HAP-1 (cell line): ENCODE measurements around the gene EPHB4.
"Not testable (repeated sequence)": the region's sequence is repeated elsewhere in the genome, so short reads cannot be mapped to it uniquely, and the experiment has no call there.

ENCODE experiments used
- DNase-seq, 2 experiments: peaks; one replicate each; pipeline ENCODE4 v3.0.0-alpha.2; 2016 to 2020; ENCODE audit warnings: low spot score in 2 of 2
- H3K27me3 ChIP-seq: fragments of 250-450 bp; sonication (Bioruptor Pico); 2 replicates; pipeline ENCODE4 v1.5.1; 2020; ENCODE audit warnings: low read depth, mild to moderate bottlenecking, moderate library complexity
- H3K36me3 ChIP-seq: fragments of 250-450 bp; sonication (Bioruptor Pico); replicated peaks from 2 replicates; pipeline ENCODE4 v1.5.1; 2020; ENCODE audit warnings: mild to moderate bottlenecking
- H3K4me1 ChIP-seq: fragments of 250-450 bp; sonication (Bioruptor Pico); 2 replicates; pipeline ENCODE4 v1.5.1; 2020; ENCODE audit warnings: mild to moderate bottlenecking
- H3K4me3 ChIP-seq: fragments of 250-450 bp; sonication (Bioruptor Pico); 2 replicates; pipeline ENCODE4 v1.5.1; 2020; ENCODE audit warnings: mild to moderate bottlenecking, moderate library complexity
- H3K9me3 ChIP-seq: fragments of 250-450 bp; sonication (Bioruptor Pico); 2 replicates; pipeline ENCODE4 v1.5.1; 2020; ENCODE audit warnings: mild to moderate bottlenecking, moderate library complexity
- in situ Hi-C: fragments of 300-500 bp; cut with MboI; formaldehyde crosslinking; loops from 3 replicates; pipeline ENCODE4 v1.14.3; 2020; ENCODE audit warnings: low sequenced_read_pairs, inconsistent platforms, mixed read lengths

Gene EPHB4

GRCh38 chr7:100773491-100773890, 53.8 kb downstream of the EPHB4 start:
- no peak for DNase-seq
- in situ Hi-C loops = no loop called here
- Histone ChIP-seq H3K9me3 (no peaks in the 10 kb centered on the region), H3K27me3 (no peaks in the 10 kb centered on the region), H3K4me3 (no peak overlapping the region), H3K36me3 (no peaks in the 10 kb centered on the region), H3K4me1 (no peaks in the 10 kb centered on the region)

GRCh38 chr7:100768784-100769183, 58.5 kb downstream of the EPHB4 start:
- Histone ChIP-seq H3K27me3 (no peaks in the 10 kb centered on the region), H3K4me3 (no peak overlapping the region), H3K36me3 (no peaks in the 10 kb centered on the region), H3K9me3 (no peaks in the 10 kb centered on the region), H3K4me1 (no peaks in the 10 kb centered on the region)
- in situ Hi-C loops = no loop called here
- no peak for DNase-seq

DNA sequence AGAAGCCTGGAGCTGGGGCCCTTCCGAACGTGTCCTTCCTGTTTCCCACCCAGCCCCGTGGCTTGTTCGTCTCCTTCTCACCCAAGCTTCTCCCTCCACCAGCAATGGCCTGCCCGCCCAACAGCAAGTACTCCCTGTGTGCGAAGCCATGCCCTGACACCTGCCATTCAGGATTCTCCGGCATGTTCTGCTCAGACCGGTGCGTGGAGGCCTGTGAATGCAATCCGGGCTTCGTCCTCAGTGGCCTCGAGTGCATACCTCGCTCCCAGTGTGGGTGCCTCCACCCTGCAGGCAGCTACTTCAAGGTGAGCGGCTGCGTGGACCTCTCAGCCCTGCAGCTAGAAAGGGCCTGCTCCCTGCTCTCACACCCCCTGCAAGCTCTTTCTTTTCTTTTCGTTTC, 62.1 kb downstream of the EPHB4 start:
- DNase-seq = no peak
- H3K4me1 ChIP-seq = no peaks in the 10 kb centered on the region
- no peaks in the 10 kb centered on the region for H3K36me3 ChIP-seq
- no peaks in the 10 kb centered on the region for H3K9me3 ChIP-seq
- in situ Hi-C loops = no loop called here
- H3K4me3 ChIP-seq = no peak overlapping the region
- H3K27me3 ChIP-seq = no peaks in the 10 kb centered on the region

GRCh38 chr7:100764841-100765240, 62.5 kb downstream of the EPHB4 start:
- Histone ChIP-seq H3K4me1 (no peaks in the 10 kb centered on the region), H3K36me3 (no peaks in the 10 kb centered on the region), H3K27me3 (no peaks in the 10 kb centered on the region; the same call in 1 of the 2 replicates), H3K9me3 (no peaks in the 10 kb centered on the region), H3K4me3 (no peak overlapping the region)
- in situ Hi-C loops = no loop called here
- DNase-seq = no peak

- H3K36me3 ChIP-seq = no peaks in the 10 kb centered on the region
- no peaks in the 10 kb centered on the region; the same call in none of the 2 replicates for H3K27me3 ChIP-seq
- in situ Hi-C loops = no loop called here
- H3K4me1 ChIP-seq = no peaks in the 10 kb centered on the region
- H3K9me3 ChIP-seq = no peaks in the 10 kb centered on the region
- no peak for DNase-seq
- H3K4me3 ChIP-seq = no peak overlapping the region
Observed at GRCh38 chr7:100763556-100764140, 63.7 kb downstream of the EPHB4 start.

- H3K27me3 ChIP-seq, in situ Hi-C loops: not testable (repeated sequence)
Observed at GRCh38 chr7:100762841-100763240, 64.5 kb downstream of the EPHB4 start.

DNA sequence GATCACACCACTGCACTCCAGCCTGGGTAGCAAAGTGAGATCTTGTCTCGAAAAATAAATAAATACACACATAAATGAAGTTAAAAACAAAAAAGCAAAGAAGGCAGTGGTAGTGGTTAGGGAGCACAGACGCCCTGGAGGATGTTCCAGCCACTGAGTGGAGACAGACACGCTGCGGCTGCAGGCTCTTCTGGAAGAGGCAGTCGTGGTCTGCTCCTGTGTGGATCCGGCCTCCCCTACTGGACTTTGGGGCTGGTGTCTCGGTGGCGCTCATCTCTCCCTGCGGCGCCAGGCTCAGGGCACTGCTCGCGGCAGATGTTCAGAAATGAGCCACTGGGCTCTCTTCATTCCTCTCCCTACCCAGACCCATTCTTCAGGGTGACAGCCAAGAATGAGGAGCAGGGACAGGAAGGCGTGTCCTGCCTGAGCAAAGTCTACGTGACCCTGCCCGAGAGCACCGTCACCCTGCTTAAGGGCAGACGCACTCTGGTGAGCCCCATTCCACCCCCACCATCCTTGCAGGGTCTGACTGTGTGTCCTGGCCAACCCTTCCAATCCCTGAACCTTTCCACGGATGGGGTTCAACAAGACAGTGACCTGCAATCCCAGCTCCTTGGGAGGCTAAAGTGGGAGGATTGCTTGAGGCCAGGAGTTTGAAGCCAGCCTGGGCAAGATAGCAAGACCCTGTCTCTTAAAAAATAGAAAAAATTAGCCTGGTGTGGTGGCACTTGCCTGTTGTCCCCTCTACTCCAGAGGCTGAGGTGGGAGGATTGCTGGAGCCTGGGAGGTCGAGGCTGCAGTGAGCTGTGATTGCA, 67.8 kb downstream of the EPHB4 start:
- Histone ChIP-seq H3K4me3 (no peak overlapping the region), H3K9me3 (no peaks in the 10 kb centered on the region), H3K4me1 (no peaks in the 10 kb centered on the region), H3K36me3 (no peaks in the 10 kb centered on the region), H3K27me3 (no peaks in the 10 kb centered on the region; the same call in none of the 2 replicates)
- DNase-seq = no peak
- in situ Hi-C loops = no loop called here

More at GRCh38 chr7:100762841-100763240, 64.5 kb downstream of the EPHB4 start:
- DNase-seq, H3K9me3 ChIP-seq, H3K4me1 ChIP-seq, H3K36me3 ChIP-seq, H3K4me3 ChIP-seq: not testable (repeated sequence)

DNA sequence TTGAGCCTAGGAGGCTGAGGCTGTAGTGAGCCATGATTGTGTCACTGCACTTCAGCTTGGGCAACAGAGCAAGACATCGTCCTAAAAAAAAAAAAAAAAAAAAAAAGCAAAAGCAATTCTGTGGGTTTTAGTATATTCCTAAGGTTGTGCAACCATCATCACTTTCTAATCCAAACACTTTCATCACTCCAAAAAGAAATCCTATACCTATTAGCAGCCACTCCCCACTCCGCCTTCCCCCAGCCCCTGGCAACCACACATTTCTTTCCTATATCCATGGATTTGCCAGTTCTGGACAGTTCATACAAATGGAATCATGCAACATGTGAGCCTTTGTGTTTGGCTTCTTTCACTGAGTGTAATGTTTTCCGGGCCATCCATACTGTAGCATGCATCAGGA, 73.6 kb downstream of the EPHB4 start:
- H3K36me3 ChIP-seq = no peaks in the 10 kb centered on the region
- no peaks in the 10 kb centered on the region for H3K4me1 ChIP-seq
- no peak for DNase-seq
- no peak overlapping the region for H3K4me3 ChIP-seq
- no peaks in the 10 kb centered on the region for H3K9me3 ChIP-seq
- H3K27me3 ChIP-seq = peaks cover 4% of the 10 kb centered on the region; the same call in 1 of the 2 replicates
- in situ Hi-C loops = no loop called here

DNA sequence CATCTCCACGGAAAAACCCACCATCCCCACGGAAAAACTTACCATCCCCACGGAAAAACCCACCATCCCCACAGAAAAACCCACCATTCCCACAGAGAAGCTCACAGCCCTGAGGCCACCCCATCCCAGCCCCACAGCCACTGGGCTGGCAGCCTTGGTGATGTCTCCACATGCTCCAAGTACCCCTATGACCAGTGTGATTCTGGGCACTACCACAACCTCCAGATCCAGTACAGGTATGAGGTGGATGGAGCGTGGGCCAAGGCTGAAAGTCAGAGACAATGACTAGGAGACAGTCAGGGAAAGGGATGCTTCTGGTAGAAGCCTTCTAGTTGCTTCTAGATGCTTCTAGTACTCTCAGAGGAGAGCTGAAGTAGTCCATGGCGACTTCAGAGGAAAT, 74.3 kb downstream of the EPHB4 start:
- in situ Hi-C loops = no loop called here
- Histone ChIP-seq H3K4me1 (no peaks in the 10 kb centered on the region), H3K4me3 (no peak overlapping the region), H3K27me3 (peaks cover 4% of the 10 kb centered on the region; the same call in 1 of the 2 replicates), H3K9me3 (no peaks in the 10 kb centered on the region), H3K36me3 (no peaks in the 10 kb centered on the region)
- DNase-seq = no peak
